Measurements from ENCODE around the gene ADGRL2.
"Not testable (repeated sequence)": the region's sequence is repeated elsewhere in the genome, so short reads cannot be mapped to it uniquely, and the experiment has no call there.

DNA sequence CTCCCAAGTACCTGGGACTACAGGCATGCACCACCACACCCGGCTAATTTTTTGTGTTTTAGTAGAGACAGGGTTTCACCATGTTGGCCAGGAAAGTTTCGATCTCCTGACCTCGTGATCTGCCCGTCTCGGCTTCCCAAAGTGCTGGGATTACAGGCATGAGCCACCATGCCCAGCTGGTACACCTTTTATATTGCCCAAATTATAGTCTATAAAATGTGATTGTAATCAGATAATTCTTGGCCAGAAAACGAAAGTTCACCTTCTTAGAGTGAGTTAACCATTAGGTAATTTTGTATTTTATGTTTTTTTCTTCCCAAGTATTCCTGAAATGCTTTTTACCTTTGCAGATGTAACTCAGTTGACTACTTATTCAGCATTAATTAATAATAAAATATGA, 85.6 kb downstream of the ADGRL2 start:
- not testable (repeated sequence) for TF ChIP-seq EZH2phosphoT487, EZH2 (IDR thresholded peaks at IDR 0.05)

Measured in neural progenitor cell (in vitro differentiated cells).